Activated T-helper 2 cell treated with anti-CD3 and anti-CD28 coated beads, Interferon-gamma antibody, Interleukin-2, Interleukin-4, amounts not matched to agents 10 μg/mL and 5 μg/mL and 100 μg/mL, durations not matched to agents 14 hours and 24 hours and 36 hours (primary cell): ENCODE measurements around the gene BLOC1S3. TPM values are rescaled to one million over a fixed set of nuclear protein-coding genes. Genes with fewer than 3 reads are reported as not detected.
"Not testable (repeated sequence)": the region's sequence is repeated elsewhere in the genome, so short reads cannot be mapped to it uniquely, and the experiment has no call there.

Source experiments
- DNase-seq: peaks from one replicate; pipeline ENCODE4 v3.0.0; 2021; ENCODE audit warnings: low spot score
- H3K27ac Mint-ChIP-seq: one replicate; pipeline ENCODE4 v1.8.0; 2021; ENCODE audit warnings: mixed read lengths
- H3K27me3 Mint-ChIP-seq: one replicate; pipeline ENCODE4 v1.8.0; 2021; ENCODE audit warnings: low read depth, mixed read lengths
- H3K36me3 Mint-ChIP-seq: one replicate; pipeline ENCODE4 v1.8.0; 2021; ENCODE audit warnings: low read depth, mixed read lengths
- H3K4me1 Mint-ChIP-seq: one replicate; pipeline ENCODE4 v1.8.0; 2021; ENCODE audit warnings: low read depth, mixed read lengths
- H3K4me3 Mint-ChIP-seq: one replicate; pipeline ENCODE4 v1.8.0; 2021; ENCODE audit warnings: low read depth, mild to moderate bottlenecking, moderate library complexity, mixed read lengths
- H3K9me3 Mint-ChIP-seq: one replicate; pipeline ENCODE4 v1.8.0; 2021; ENCODE audit warnings: mixed read lengths
- intact Hi-C: fragments of 100-400 bp; cut with micrococcal nuclease; formaldehyde crosslinking; loops from one replicate; pipeline ENCODE4 v1.15.1; 2023
- total RNA-seq: library from RNA; stranded (reverse); gene quantifications from 2 replicates; pipeline ENCODE4 v1.2.3, GENCODE V29; 2022

The BLOC1S3 gene
- total RNA-seq, 1 donor from 2014 or later, result 10.8 TPM

DNA sequence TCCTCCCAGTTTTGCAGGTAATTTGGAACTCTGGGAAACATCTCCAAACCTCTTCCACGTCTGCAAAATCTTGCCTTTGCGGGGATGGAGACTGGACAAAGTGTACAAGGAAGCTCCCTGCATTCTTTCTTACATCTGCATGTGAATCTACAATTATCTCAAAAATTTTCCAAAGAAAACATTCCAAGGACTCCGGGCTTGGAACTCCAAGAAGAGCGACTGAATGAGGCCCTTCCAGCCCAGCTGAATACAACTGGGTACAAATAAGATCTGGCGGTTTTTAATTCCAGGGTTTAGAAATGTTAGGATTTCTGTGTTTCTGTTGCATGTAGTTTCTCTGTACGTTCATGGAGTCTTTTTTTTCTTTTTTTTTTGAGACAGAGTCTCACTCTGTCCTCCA is 38.1 kb downstream of the BLOC1S3 start:
- Mint-ChIP-seq H3K36me3 (no peaks in the 10 kb centered on the region), H3K4me3 (no peak overlapping the region), H3K9me3 (no peaks in the 10 kb centered on the region), H3K27me3 (peaks cover 52% of the 10 kb centered on the region), H3K4me1 (peaks cover 2% of the 10 kb centered on the region), H3K27ac (no peak overlapping the region)
- DNase-seq, result no peak
- intact Hi-C loops, result no loop called here

DNA sequence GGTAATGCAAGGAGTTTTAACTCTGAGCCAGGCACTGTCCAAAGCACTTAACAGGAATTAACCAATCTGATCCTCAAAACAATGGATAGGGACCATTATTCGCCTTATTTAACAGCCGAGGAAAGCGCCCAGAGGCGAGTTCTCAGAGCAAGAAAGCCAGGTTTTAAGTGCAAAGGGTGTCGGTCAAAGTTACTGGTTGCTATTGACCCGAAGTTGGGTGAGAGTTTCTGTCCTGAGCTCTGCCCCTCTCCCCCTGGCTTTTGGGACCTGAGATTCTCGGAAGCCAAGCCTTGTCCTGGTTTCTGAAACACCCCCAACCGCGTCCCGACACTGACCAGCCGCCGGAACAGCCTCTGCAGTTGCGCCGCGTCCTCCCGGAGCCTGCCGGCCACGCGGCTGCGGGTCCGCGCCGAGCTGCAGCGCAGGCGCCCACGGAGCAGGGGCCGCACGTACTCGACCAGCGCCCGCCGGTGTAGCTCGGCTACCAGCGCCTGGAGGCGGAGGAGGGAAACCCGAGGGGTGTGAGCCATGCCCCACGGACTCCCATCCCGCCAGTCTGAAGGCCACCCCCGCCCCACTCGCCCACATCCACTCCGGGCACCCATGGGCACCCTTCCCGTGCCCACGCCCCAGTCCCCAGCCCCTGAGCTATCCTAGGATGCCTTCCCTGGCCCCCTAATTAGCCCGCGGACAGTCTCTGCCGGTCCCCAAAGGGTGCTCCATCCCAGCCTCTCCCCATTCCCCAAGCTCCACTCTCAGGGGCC is 38.8 kb downstream of the BLOC1S3 start:
- Mint-ChIP-seq H3K27me3 (peaks cover 53% of the 10 kb centered on the region), H3K36me3 (no peaks in the 10 kb centered on the region), H3K27ac (no peak overlapping the region), H3K4me3 (no peak overlapping the region), H3K4me1 (peaks cover 2% of the 10 kb centered on the region), H3K9me3 (no peaks in the 10 kb centered on the region)
- no peak for DNase-seq
- intact Hi-C loops, result no loop called here

- peaks cover 2% of the 10 kb centered on the region for H3K4me1 Mint-ChIP-seq
- no peaks in the 10 kb centered on the region for H3K36me3 Mint-ChIP-seq
- peaks cover 52% of the 10 kb centered on the region for H3K27me3 Mint-ChIP-seq
- no peak for DNase-seq
- no peaks in the 10 kb centered on the region for H3K9me3 Mint-ChIP-seq
- intact Hi-C loops, result no loop called here
- H3K4me3 Mint-ChIP-seq, result no peak overlapping the region
- H3K27ac Mint-ChIP-seq, result no peak overlapping the region
Measured at GRCh38 chr19:45217957-45218334, 39.4 kb downstream of the BLOC1S3 start.

DNA sequence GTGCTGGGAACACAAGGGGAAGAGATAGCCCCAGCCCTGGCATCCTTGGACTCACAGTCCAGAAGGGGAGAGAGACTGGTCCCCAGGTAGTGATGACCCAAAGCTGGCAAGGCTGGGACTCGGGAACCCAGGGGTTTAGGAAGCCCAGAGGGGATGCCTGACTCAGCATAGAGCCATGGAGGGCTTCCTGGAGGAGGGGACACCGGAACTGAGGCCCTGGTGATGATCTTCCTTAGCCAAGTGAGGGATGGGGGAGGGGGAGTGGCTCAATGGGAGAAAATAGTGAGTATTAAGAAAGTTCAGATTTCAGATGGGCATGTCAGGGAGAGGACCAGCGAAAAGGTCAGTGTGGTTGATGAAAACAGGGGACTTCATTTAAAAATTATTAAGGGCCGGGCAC is 39.8 kb downstream of the BLOC1S3 start:
- intact Hi-C loops, result no loop called here
- Mint-ChIP-seq H3K4me3 (no peak overlapping the region), H3K27me3 (peaks cover 50% of the 10 kb centered on the region), H3K4me1 (peaks cover 2% of the 10 kb centered on the region), H3K27ac (no peak overlapping the region), H3K36me3 (no peaks in the 10 kb centered on the region), H3K9me3 (no peaks in the 10 kb centered on the region)
- DNase-seq, result no peak

DNA sequence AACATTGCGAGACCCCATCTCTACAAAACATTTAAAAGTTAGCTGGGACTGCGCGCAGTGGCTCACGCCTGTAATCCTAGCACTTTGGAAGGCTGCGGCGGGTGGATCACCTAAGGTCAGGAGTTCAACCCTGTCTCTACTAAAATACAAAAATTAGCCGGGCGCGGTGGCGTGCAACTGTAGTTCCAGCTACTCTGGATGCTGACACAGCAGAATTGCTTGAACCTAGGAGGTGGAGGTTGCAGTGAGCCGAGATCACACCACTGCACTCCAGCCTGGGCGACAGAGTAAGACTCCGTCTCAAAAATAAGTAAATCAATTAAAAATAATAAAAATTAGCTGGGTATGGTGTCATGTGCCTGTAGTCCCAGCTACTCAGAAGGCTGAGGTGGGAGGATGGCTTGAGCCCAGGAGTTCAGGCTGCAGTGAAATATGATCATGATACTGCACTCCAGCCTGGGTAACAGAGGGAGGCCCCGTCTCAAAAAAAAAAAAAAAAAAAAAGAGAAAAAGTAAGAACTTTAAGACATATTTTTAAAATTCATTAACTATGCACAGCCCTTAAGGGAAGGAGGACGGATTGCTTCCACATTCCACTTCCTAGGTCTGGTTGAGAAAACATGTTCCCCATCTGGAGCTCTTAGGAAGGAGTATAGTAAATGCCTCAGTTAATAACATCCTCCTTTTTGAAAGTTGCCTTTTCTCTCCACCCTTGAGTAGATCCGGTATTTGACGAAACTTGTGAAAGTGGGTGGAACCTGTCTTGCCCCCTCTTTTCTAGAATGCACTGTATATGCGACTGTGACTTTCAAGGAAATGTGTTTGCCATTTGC is 40.5 kb downstream of the BLOC1S3 start:
- no peak for DNase-seq
- Mint-ChIP-seq H3K36me3 (no peaks in the 10 kb centered on the region), H3K4me3 (no peak overlapping the region), H3K27ac (no peak overlapping the region), H3K27me3 (peaks cover 45% of the 10 kb centered on the region), H3K9me3 (no peaks in the 10 kb centered on the region), H3K4me1 (peaks cover 2% of the 10 kb centered on the region)
- intact Hi-C loops, result no loop called here

GRCh38 chr19:45222724-45223123 is 44.1 kb downstream of the BLOC1S3 start:
- Mint-ChIP-seq H3K27ac (no peak overlapping the region), H3K4me1 (peaks cover 2% of the 10 kb centered on the region), H3K4me3 (no peak overlapping the region), H3K9me3 (no peaks in the 10 kb centered on the region), H3K36me3 (no peaks in the 10 kb centered on the region), H3K27me3 (peaks cover 20% of the 10 kb centered on the region)
- no peak for DNase-seq
- intact Hi-C loops, result no loop called here

DNA sequence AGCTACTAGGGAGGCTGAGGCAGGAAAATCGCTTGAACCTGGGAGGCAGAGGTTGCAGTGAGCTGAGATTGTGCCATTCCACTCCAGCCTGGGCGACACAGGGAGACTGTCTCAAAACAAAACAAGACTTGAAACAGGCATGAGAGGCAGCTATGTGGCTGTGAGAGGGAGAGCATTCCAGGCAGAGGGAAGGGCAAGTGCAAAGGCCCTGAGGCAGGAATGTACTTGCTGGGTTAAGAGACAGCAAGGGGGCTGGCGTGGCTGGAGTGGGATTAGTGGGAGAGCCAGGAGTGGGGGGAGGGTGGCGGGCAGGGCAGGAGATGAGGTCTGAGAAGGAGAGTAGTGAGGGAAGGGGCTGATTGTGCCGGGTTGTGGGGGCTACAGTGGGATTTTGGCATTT is 45.3 kb downstream of the BLOC1S3 start:
- Mint-ChIP-seq H3K4me3 (no peak overlapping the region), H3K36me3 (no peaks in the 10 kb centered on the region), H3K27me3 (peaks cover 12% of the 10 kb centered on the region), H3K9me3 (no peaks in the 10 kb centered on the region), H3K4me1 (peaks cover 2% of the 10 kb centered on the region), H3K27ac (no peak overlapping the region)
- intact Hi-C loops, result no loop called here
- no peak for DNase-seq

DNA sequence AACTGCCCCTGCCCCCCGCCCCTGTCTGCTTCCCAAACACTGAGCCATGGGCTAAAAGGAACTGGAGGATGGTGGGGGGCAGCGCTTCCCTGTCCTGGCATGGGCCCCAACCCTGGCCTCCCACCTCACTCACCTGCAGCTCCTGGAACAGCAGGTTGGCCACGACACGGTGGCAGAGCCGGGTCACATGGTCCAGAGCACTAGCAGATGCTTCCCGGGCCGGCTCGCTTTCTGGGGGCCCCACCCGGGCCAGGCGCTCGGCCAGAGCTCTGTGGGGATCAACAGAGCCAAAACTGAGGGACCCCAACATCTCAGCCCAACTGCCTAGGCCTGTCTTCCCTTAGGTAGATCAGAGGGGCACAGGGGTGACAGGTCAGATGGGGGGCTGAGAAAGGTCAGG is 46.1 kb downstream of the BLOC1S3 start:
- intact Hi-C loops, result no loop called here
- H3K4me1 Mint-ChIP-seq, result no peaks in the 10 kb centered on the region
- H3K4me3 Mint-ChIP-seq, result no peak overlapping the region
- H3K36me3 Mint-ChIP-seq, result no peaks in the 10 kb centered on the region
- peaks cover 9% of the 10 kb centered on the region for H3K27me3 Mint-ChIP-seq
- no peak overlapping the region for H3K27ac Mint-ChIP-seq
- no peak for DNase-seq
- no peaks in the 10 kb centered on the region for H3K9me3 Mint-ChIP-seq

- intact Hi-C loops, H3K27me3 Mint-ChIP-seq, H3K9me3 Mint-ChIP-seq, DNase-seq, H3K4me1 Mint-ChIP-seq, H3K36me3 Mint-ChIP-seq, H3K4me3 Mint-ChIP-seq, H3K27ac Mint-ChIP-seq: not testable (repeated sequence)
Measured at GRCh38 chr19:45229056-45229455, 50.5 kb downstream of the BLOC1S3 start.

Other genes with a start within 250 kb of the BLOC1S3 start
- not detected in 2 replicates for gene APOC4, start 236.5 kb upstream of the BLOC1S3 start, total RNA-seq
- gene APOC2, start 232.7 kb upstream of the BLOC1S3 start, total RNA-seq, result not detected in 2 replicates
- gene CLPTM1, start 223.4 kb upstream of the BLOC1S3 start, total RNA-seq, result 68.7 and 72.7 TPM in 2 replicates
- gene RELB, start 177.3 kb upstream of the BLOC1S3 start, total RNA-seq, result 62.7 and 70.3 TPM in 2 replicates
- 102 and 105 TPM in 2 replicates for gene CLASRP, start 139.7 kb upstream of the BLOC1S3 start, total RNA-seq
- 3.9 and 5.8 TPM in 2 replicates for gene ZNF296, start 102.3 kb upstream of the BLOC1S3 start, total RNA-seq
- 44.9 and 49.4 TPM in 2 replicates for gene GEMIN7, start 99.5 kb upstream of the BLOC1S3 start, total RNA-seq
- 15.7 and 18.4 TPM in 2 replicates for gene PPP1R37, start 85.6 kb upstream of the BLOC1S3 start, total RNA-seq
- 0.07 and 0.09 TPM in 2 replicates for gene NKPD1, start 17.8 kb upstream of the BLOC1S3 start, total RNA-seq
- 27.4 and 31.4 TPM in 2 replicates for gene TRAPPC6A, start 547 bp upstream of the BLOC1S3 start, total RNA-seq
- gene EXOC3L2, start 66.6 kb downstream of the BLOC1S3 start, total RNA-seq, result not detected in 2 replicates
- gene MARK4, start 72.5 kb downstream of the BLOC1S3 start, total RNA-seq, result 25.6 and 28.9 TPM in 2 replicates
- not detected in 2 replicates for gene CKM, start 144.1 kb downstream of the BLOC1S3 start, total RNA-seq
- gene KLC3, start 162.0 kb downstream of the BLOC1S3 start, total RNA-seq, result 0.18 TPM in 1 of 2 replicates, not detected in the other
- gene ERCC2, start 191.8 kb downstream of the BLOC1S3 start, total RNA-seq, result 32.6 and 34.5 TPM in 2 replicates
- gene PPP1R13L, start 226.3 kb downstream of the BLOC1S3 start, total RNA-seq, result 12.8 and 16.6 TPM in 2 replicates
- 16.1 and 16.7 TPM in 2 replicates for gene POLR1G, start 227.9 kb downstream of the BLOC1S3 start, total RNA-seq
- gene ERCC1, start 245.1 kb downstream of the BLOC1S3 start, total RNA-seq, result 114 and 118 TPM in 2 replicates